Loucy (cell line): Measurements from ENCODE around the gene SAMD14.

ENCODE experiments used
- H2AFZ ChIP-seq: fragments of 200-600 bp; sonication (generic); 2 replicates; pipeline ENCODE4 v1.6.0; 2016; ENCODE audit warnings: antibody characterized with exemption, mild to moderate bottlenecking, low read length, moderate library complexity
- H3F3A ChIP-seq: fragments of 200-600 bp; 2 replicates; pipeline ENCODE4 v1.6.0; 2016; ENCODE audit warnings: antibody characterized with exemption, low read depth, mild to moderate bottlenecking
- H3K27me3 ChIP-seq: fragments of 200-600 bp; sonication (generic); 2 replicates; pipeline ENCODE4 v1.6.1; 2014; ENCODE audit warnings: low read length, mild to moderate bottlenecking; ENCODE audit not compliant: insufficient read depth, poor library complexity, severe bottlenecking
- H3K36me3 ChIP-seq: fragments of 200-600 bp; sonication (generic); 2 replicates; pipeline ENCODE4 v1.6.1; 2016; ENCODE audit warnings: low read length; ENCODE audit not compliant: insufficient read depth
- H3K4me1 ChIP-seq: fragments of 200-600 bp; sonication (generic); 2 replicates; pipeline ENCODE4 v1.5.1; 2014; ENCODE audit warnings: low read length, mild to moderate bottlenecking; ENCODE audit not compliant: insufficient read depth, poor library complexity, severe bottlenecking
- H3K4me2 ChIP-seq: fragments of 200-600 bp; sonication (generic); 2 replicates; pipeline ENCODE4 v1.6.0; 2014; ENCODE audit warnings: antibody characterized with exemption, low read length, low read depth, mild to moderate bottlenecking; ENCODE audit not compliant: poor library complexity, severe bottlenecking
- H3K4me3 ChIP-seq: fragments of 200-600 bp; sonication (generic); 2 replicates; pipeline ENCODE4 v1.5.1; 2014; ENCODE audit warnings: low read length, mild to moderate bottlenecking, mixed read lengths; ENCODE audit not compliant: poor library complexity, severe bottlenecking
- H3K79me2 ChIP-seq: fragments of 200-600 bp; sonication (generic); 2 replicates; pipeline ENCODE4 v1.6.1; 2014; ENCODE audit warnings: low read length; ENCODE audit not compliant: insufficient read depth
- H3K9ac ChIP-seq: fragments of 200-600 bp; sonication (generic); 2 replicates; pipeline ENCODE4 v1.6.0; 2014; ENCODE audit warnings: mild to moderate bottlenecking, low read depth, low read length, moderate library complexity; ENCODE audit not compliant: poor library complexity, severe bottlenecking
- H3K9me2 ChIP-seq: fragments of 200-600 bp; sonication (generic); replicated peaks from 2 replicates; pipeline ENCODE4 v1.6.1; 2016; ENCODE audit warnings: low read depth, low read length, mixed read lengths
- H3K9me3 ChIP-seq: fragments of 200-600 bp; sonication (generic); 2 replicates; pipeline ENCODE4 v1.6.1; 2014; ENCODE audit warnings: mild to moderate bottlenecking, antibody characterized with exemption, low read length, low read depth; ENCODE audit not compliant: insufficient read depth
- H4K20me1 ChIP-seq: fragments of 200-600 bp; sonication (generic); 2 replicates; pipeline ENCODE4 v1.6.0; 2014; ENCODE audit warnings: antibody characterized with exemption, low read length, mild to moderate bottlenecking; ENCODE audit not compliant: insufficient read depth, poor library complexity, severe bottlenecking
- EZH2phosphoT487 ChIP-seq: fragments of 200-600 bp; IDR thresholded peaks from 2 replicates; pipeline ENCODE4 v1.6.1; 2018; ENCODE audit warnings: antibody characterized with exemption, mild to moderate bottlenecking, moderate library complexity, borderline replicate concordance
- TF ChIP-seq, protein P1 (sequence below): fragments of 200-600 bp; sonication (generic); conservative IDR thresholded peaks from 2 replicates; pipeline ENCODE4 v1.5.1; 2014; ENCODE audit warnings: mild to moderate bottlenecking, antibody characterized with exemption, low read length

The SAMD14 gene

DNA sequence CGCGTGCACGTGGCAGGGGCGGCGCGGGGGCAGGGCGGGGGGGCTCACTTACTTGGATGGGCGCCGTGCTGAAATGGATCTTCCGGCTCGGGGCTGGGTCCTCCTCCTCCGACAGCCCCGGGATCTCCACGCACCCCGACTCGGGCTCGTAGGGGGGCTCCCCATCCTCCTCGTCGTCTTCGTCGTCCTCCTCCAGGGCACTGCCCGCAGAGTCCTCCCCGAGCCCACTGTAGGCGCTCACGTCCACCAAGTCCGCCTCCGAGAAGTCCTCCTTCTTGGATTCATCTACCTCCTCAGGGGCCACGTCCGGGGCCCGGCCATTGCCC is 19.1 kb upstream of the SAMD14 start:
- Histone ChIP-seq H3K4me1 (peaks cover 36% of the 10 kb centered on the region), H2AFZ (no peak overlapping the region), H3K9me3 (no peaks in the 10 kb centered on the region), H3F3A (no peaks in the 10 kb centered on the region), H3K4me3 (peak overlapping the region; percentile 82), H3K79me2 (peaks cover 68% of the 10 kb centered on the region), H3K4me2 (peak overlapping the region; percentile 87), H4K20me1 (peaks cover 60% of the 10 kb centered on the region), H3K9ac (peak overlapping the region; percentile 99), H3K9me2 (no peaks in the 10 kb centered on the region), H3K27me3 (no peaks in the 10 kb centered on the region), H3K36me3 (peaks cover 11% of the 10 kb centered on the region; the same call in 1 of the 2 replicates)
- TF ChIP-seq, protein P1, sequence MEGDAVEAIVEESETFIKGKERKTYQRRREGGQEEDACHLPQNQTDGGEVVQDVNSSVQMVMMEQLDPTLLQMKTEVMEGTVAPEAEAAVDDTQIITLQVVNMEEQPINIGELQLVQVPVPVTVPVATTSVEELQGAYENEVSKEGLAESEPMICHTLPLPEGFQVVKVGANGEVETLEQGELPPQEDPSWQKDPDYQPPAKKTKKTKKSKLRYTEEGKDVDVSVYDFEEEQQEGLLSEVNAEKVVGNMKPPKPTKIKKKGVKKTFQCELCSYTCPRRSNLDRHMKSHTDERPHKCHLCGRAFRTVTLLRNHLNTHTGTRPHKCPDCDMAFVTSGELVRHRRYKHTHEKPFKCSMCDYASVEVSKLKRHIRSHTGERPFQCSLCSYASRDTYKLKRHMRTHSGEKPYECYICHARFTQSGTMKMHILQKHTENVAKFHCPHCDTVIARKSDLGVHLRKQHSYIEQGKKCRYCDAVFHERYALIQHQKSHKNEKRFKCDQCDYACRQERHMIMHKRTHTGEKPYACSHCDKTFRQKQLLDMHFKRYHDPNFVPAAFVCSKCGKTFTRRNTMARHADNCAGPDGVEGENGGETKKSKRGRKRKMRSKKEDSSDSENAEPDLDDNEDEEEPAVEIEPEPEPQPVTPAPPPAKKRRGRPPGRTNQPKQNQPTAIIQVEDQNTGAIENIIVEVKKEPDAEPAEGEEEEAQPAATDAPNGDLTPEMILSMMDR = no peak
- no peak for TF ChIP-seq EZH2phosphoT487

DNA sequence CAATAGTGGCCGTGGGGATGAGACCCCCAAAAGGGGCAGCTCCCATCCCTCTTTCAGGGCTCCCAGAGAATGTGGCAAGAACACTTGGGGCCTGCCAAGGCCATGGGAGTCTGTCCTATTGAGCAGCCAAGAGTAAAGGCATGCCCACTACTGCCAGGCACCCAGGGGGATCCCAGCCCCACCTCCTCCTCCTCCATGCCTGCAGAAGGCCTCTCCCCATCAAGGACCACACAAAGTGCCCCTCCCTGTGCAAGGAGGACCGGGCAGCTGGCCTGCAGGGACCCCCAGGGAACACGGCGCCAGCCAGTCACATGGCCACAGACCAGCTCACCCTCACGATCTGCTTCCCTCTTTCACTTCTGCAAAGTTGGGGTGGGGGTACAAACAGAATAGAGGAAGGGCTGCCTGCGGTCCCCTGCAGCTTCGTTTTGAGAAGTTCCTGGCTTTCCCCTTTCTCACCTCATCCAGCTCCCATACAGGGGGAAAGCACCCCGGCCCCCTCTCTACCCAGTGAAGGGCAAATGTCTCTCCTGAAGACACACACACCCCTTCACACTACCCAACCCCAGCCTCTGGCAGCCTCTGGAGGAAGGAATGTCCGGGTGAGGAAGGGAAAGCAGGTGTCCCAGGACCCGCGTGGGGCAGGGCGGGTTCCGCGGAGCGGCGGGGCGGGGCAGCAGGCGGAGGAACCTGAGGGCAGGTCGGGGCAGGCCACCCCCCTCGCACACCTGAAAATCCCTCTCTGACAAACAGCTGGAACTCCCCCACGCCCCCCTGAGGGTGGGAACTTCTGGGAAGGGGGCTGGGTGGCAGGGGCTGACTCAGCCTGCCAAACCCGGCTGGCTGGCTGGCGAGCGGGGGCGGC is 18.5 kb upstream of the SAMD14 start:
- Histone ChIP-seq H2AFZ (no peak overlapping the region), H3K4me1 (peaks cover 36% of the 10 kb centered on the region), H3K4me3 (peak overlapping the region; percentile 82), H3K9me2 (no peaks in the 10 kb centered on the region), H3K79me2 (peaks cover 74% of the 10 kb centered on the region), H3K9ac (peak overlapping the region; percentile 99), H4K20me1 (peaks cover 62% of the 10 kb centered on the region), H3F3A (no peaks in the 10 kb centered on the region), H3K4me2 (peak overlapping the region; percentile 87), H3K36me3 (peaks cover 17% of the 10 kb centered on the region; the same call in 1 of the 2 replicates), H3K9me3 (no peaks in the 10 kb centered on the region), H3K27me3 (no peaks in the 10 kb centered on the region)
- TF ChIP-seq EZH2phosphoT487 = no peak
- TF ChIP-seq, protein P1 = no peak

DNA sequence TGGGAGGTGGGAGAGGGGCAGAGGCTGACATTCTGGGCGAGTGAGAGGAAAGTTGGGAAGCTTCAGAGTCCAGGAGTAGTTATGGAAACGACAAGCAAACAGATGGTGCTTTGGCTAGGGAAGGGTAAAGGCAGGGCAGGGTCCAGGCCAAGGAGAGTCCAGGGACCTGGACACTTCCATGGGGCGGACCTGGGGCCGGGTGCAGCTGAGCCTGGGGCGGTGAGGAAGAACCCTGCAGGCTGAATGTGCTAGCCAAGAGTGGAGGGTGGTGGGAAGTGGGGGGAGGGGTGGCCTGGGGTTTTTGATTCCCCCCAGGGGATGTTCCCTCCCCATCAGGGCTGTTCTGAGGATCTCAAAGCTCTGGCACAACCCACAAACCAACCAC is 17.9 kb upstream of the SAMD14 start:
- TF ChIP-seq, protein P1 = no peak
- no peak for TF ChIP-seq EZH2phosphoT487
- peaks cover 23% of the 10 kb centered on the region; the same call in 1 of the 2 replicates for H3K36me3 ChIP-seq
- peaks cover 34% of the 10 kb centered on the region for H3K4me1 ChIP-seq
- H2AFZ ChIP-seq = no peak overlapping the region
- H3K4me2 ChIP-seq = peak overlapping the region; percentile 87
- peak overlapping the region; percentile 82 for H3K4me3 ChIP-seq
- peaks cover 62% of the 10 kb centered on the region for H4K20me1 ChIP-seq
- no peaks in the 10 kb centered on the region for H3K9me3 ChIP-seq
- peaks cover 80% of the 10 kb centered on the region for H3K79me2 ChIP-seq
- H3K9me2 ChIP-seq = no peaks in the 10 kb centered on the region
- no peaks in the 10 kb centered on the region for H3F3A ChIP-seq
- H3K27me3 ChIP-seq = no peaks in the 10 kb centered on the region
- peak overlapping the region; percentile 99 for H3K9ac ChIP-seq
